ENCODE data around the gene LZIC.

Gene LZIC

DNA sequence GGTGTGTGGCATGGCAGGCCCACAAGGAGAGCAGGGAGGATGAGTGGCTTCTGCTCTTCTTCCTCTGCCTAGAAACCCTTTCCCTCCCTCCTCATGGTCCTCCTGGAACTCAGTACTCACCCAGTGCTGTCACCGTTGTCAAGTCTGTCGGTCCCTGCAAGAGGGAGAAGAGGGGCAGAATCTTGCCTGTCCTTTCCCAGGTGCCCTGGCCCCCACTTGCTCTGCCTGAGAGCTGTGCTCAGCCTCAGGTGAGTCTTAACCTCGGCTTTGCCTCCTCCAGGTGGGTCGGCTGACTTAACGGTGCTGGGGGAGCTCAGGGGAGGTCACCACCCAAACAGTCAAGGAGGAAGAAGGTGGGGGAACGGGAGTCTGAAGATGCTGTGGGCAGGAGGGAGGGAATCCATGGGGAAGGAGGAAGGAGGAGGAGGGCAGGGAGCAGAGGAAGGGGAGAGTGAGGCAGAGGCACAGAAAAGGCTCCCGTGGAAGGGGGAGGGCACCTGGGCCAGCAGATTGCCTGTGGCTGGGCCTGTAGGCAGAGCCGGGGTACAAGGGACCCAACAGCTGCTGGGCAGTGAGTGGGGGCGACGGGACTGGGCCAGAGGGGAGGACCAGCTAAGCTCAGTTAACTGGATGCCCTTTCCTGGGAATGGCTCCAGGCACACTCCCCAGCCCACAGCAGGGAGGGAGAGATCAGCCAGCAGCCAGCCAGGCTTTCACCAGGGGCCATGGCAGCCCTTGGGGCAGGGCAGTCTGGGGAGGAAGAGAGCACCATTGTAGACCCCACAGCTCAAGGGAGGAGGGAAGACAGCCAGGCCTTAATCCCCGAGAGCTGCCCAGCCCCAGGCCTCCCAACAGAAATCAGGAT lies 59.4 kb downstream of the LZIC start:
- no peak for DNase-seq

DNA sequence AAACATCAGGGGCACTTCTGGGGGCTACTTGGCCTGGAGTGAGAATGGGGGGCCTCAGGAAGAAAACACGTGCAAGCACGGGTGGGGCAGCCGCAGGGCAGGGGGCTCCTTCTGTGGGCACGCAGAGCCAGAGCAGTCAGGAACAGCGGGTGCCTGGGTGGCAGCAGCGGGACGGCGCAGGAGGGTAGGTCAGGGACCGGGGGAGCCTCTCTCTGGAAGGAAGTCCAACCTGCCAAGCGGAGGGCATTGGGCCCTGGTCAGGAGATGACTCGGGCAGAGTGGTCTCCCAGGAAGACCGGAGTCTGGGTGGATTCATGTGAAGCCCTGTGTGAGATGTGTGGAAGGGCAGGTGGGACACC lies 60.3 kb downstream of the LZIC start:
- no peak for DNase-seq

DNA sequence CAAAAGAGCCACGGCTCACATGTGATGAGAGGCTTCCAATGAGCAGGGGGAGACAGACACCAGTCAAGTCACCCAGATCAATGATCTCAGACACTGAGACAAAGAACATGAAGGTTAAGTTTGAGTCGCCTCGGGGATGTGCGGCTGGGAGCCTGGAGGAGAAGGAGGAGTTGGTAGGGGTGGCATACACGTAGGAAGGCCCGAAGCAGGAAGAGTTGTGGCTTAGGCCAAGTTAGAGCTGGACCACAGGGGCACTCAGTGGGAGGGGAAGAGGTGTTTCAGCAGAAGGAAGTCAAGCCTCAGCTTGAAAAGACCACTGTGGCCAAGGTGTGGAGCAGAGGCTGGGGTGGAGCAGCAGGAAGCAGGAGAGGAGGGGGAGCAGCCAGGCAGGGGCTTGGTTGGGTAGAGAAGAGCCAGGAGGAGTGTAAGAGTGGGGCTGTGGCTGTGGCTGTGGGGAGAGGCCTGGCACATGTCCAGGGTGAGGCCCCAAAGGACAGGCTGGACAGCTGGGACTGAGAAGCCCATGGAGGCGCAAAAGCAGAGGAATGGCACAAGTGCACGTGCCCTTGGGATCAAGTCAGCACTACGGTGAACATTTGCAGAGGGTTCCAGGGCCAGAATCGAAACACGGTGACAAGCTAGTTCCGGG lies 60.8 kb downstream of the LZIC start:
- no peak for DNase-seq

DNA sequence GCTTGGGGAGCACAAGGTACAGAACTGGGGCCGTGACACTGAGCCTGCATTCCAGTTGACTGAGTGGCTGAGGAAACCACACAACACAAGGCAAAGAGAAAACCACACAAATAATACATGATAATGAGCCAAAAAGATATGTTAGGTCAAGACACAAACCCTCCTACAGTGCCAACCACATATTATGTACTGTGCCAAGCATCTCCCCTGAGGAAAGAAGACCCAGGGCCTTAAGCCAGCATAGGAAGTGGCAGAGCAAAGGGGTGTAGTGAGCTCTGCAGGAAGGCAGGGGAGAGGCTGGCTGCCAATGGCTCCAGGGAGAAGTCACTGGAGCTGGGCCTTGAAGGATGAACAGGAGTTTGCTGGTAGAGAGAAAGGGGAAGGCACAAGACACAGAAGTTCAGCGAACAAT lies 61.3 kb downstream of the LZIC start:
- DNase-seq = no peak
